Measurements from ENCODE around the gene PADI6. TPM values are rescaled to one million over a fixed set of nuclear protein-coding genes. Genes with fewer than 3 reads are reported as not detected.

PADI6 gene
- total RNA-seq, 1 donor from 2014 or later, result not detected

DNA sequence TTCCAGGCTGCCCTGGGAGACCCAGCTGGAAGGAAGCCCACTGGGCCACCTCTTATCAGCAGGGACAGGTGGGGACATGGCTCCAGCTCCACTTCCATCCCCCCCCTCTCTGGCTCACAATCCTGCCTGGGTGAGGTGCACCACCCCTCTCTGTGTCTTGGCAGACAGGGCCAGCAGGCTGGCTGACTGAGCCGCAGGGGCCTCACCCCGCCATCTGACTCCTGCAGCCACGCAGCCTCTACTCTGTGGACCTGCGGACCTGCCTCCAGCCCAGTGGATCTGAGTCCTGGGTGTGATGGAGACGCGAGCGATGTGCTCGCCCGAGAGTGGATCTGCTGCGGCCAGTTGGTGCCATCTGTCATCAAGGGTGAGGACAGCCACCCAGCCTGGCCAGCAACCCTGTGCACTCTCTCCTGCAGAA is 37.4 kb downstream of the PADI6 start:
- H3K27ac Mint-ChIP-seq (ENCODE audit: unreplicated experiment), result no peak overlapping the region
- no peak overlapping the region for H3K4me3 Mint-ChIP-seq (ENCODE audit: unreplicated experiment)
- H3K27me3 Mint-ChIP-seq (ENCODE audit: unreplicated experiment), result peaks cover 4% of the 10 kb centered on the region
- H3K36me3 Mint-ChIP-seq (ENCODE audit: unreplicated experiment), result peaks cover 4% of the 10 kb centered on the region
- no peak for DNase-seq
- peaks cover 5% of the 10 kb centered on the region for H3K9me3 Mint-ChIP-seq (ENCODE audit: unreplicated experiment)
- H3K4me1 Mint-ChIP-seq (ENCODE audit: low read depth, unreplicated experiment), result peaks cover 12% of the 10 kb centered on the region
- TF ChIP-seq, protein P1, sequence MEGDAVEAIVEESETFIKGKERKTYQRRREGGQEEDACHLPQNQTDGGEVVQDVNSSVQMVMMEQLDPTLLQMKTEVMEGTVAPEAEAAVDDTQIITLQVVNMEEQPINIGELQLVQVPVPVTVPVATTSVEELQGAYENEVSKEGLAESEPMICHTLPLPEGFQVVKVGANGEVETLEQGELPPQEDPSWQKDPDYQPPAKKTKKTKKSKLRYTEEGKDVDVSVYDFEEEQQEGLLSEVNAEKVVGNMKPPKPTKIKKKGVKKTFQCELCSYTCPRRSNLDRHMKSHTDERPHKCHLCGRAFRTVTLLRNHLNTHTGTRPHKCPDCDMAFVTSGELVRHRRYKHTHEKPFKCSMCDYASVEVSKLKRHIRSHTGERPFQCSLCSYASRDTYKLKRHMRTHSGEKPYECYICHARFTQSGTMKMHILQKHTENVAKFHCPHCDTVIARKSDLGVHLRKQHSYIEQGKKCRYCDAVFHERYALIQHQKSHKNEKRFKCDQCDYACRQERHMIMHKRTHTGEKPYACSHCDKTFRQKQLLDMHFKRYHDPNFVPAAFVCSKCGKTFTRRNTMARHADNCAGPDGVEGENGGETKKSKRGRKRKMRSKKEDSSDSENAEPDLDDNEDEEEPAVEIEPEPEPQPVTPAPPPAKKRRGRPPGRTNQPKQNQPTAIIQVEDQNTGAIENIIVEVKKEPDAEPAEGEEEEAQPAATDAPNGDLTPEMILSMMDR (IDR thresholded peaks at IDR 0.05; ENCODE audit: partially characterized antibody, unreplicated experiment), result no peak

DNA sequence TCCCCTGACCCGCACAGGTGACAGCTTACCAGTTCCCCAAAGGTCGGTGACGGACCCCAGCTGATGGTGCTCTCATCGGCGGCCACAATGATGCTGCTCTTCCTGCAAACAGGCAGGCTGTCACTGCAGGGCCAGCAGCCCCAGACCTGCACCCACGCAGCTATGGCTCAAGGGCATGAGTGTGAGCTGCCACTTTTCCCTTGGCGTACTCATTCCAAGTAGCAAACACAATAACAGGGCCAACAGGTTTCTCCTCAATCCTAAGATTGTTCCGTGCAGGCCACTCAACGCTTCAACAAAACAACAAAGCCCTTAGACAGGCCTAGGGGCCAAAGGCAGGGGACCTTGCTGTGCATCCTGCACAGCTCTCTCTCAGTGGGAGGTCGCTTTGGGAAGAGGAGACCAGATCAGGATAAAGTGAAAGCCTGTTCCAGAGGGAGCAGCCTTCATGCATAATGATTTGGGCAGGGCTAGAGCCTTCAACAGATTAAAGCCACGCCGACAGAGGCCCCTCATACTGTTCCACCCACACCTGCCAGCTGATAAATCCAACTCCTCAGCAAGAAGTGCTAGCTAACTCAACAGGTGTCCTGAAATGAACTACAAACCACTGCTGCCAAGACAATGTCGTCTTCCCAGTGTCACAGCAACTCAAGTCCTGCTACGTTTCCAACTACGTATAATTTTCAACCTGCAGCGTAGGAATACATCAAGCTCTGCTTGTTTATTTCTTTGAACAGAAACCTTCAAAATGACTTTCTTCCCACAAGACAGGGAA is 40.3 kb downstream of the PADI6 start:
- peaks cover 7% of the 10 kb centered on the region for H3K27me3 Mint-ChIP-seq (ENCODE audit: unreplicated experiment)
- no peak overlapping the region for H3K4me3 Mint-ChIP-seq (ENCODE audit: unreplicated experiment)
- H3K27ac Mint-ChIP-seq (ENCODE audit: unreplicated experiment), result no peak overlapping the region
- H3K9me3 Mint-ChIP-seq (ENCODE audit: unreplicated experiment), result peaks cover 3% of the 10 kb centered on the region
- DNase-seq, result no peak
- H3K36me3 Mint-ChIP-seq (ENCODE audit: unreplicated experiment), result peaks cover 4% of the 10 kb centered on the region
- TF ChIP-seq, protein P1 (IDR thresholded peaks at IDR 0.05; ENCODE audit: partially characterized antibody, unreplicated experiment), result no peak
- peaks cover 10% of the 10 kb centered on the region for H3K4me1 Mint-ChIP-seq (ENCODE audit: low read depth, unreplicated experiment)

DNA sequence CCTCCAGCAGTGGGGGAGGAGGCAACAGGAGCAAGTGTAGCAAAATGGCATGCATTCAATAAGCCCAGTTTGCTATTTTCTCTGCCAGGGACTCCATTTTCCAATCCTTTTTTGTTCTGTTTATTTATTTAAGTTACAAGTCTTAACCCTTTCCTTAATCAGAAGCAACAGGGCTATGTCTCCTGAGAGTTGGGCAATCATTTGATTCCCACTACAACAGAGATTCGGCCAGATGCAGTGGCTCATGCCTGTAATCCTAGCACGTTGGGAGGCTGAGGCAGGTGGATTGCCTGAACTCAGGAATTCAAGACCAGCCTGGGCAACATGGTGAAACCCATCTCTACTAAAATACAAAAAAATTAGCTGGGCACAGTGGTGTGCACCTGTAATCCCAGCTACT is 42.0 kb downstream of the PADI6 start:
- Mint-ChIP-seq H3K4me1 (ENCODE audit: low read depth, unreplicated experiment) (peaks cover 8% of the 10 kb centered on the region), H3K27me3 (ENCODE audit: unreplicated experiment) (peaks cover 5% of the 10 kb centered on the region), H3K9me3 (ENCODE audit: unreplicated experiment) (peaks cover 2% of the 10 kb centered on the region), H3K4me3 (ENCODE audit: unreplicated experiment) (no peak overlapping the region), H3K27ac (ENCODE audit: unreplicated experiment) (no peak overlapping the region), H3K36me3 (ENCODE audit: unreplicated experiment) (no peaks in the 10 kb centered on the region)
- no peak for DNase-seq
- TF ChIP-seq, protein P1 (IDR thresholded peaks at IDR 0.05; ENCODE audit: partially characterized antibody, unreplicated experiment), result no peak

DNA sequence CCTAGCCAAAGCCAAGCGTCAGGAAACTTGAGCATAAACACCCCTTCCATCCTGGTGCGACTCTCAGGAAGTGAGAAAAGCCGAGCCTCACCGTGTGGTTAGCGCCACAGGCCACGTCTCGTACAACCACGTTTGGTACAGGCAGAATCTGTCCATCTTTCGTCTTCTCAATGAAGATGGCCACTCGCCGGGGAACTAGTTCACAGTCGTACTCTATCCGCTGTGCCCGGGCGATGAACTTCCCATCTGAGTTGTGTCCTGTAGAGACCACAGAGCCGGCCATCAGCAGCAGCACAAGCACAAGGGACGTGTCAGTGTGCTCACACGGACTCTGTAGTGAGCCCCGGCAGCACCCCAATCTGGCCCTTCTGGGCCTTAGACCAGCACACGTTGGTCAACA is 44.4 kb downstream of the PADI6 start:
- Mint-ChIP-seq H3K27me3 (ENCODE audit: unreplicated experiment) (peaks cover 7% of the 10 kb centered on the region), H3K4me3 (ENCODE audit: unreplicated experiment) (no peak overlapping the region), H3K9me3 (ENCODE audit: unreplicated experiment) (peaks cover 2% of the 10 kb centered on the region), H3K4me1 (ENCODE audit: low read depth, unreplicated experiment) (peaks cover 19% of the 10 kb centered on the region), H3K36me3 (ENCODE audit: unreplicated experiment) (no peaks in the 10 kb centered on the region), H3K27ac (ENCODE audit: unreplicated experiment) (peak overlapping the region; percentile 28)
- TF ChIP-seq, protein P1 (IDR thresholded peaks at IDR 0.05; ENCODE audit: partially characterized antibody, unreplicated experiment), result no peak
- DNase-seq, result no peak

DNA sequence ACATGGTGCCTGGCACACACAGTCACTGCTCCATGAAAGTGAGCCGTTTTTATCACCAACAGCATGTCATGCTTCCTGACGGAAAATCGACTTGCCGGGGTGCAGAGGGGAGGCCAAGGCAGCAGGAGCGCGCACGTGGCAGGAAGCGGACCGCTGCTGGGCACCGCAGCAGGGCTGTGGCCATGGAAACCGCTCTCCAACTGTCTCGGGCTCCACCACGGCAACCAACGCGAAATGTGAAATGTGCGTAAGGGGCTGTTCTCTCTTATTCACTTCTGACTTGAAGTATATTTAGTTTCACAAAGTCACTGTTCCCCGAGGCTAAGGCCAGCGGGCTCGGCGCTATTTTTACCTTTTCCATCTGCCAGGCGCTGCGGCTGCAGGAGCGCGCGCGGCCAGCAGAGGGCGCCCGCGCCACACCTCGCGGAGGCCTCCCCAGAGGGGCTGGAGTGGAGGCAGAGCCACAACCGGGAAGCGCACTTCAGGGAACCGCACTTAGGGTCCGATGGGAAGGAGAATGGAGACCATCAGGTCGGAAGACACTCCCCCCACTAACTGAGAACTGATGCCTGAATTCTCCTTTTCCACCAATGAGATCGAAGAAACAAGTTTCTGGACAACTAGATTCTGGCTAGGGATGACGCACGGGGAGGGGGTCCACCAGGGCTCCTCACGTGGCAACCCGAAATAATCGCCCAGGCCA is 47.8 kb downstream of the PADI6 start:
- peaks cover 8% of the 10 kb centered on the region for H3K27me3 Mint-ChIP-seq (ENCODE audit: unreplicated experiment)
- peak overlapping the region; percentile 89 for H3K27ac Mint-ChIP-seq (ENCODE audit: unreplicated experiment)
- H3K4me1 Mint-ChIP-seq (ENCODE audit: low read depth, unreplicated experiment), result peaks cover 27% of the 10 kb centered on the region
- H3K4me3 Mint-ChIP-seq (ENCODE audit: unreplicated experiment), result peak overlapping the region; percentile 35
- peak; percentile 85 for DNase-seq
- peaks cover 5% of the 10 kb centered on the region for H3K9me3 Mint-ChIP-seq (ENCODE audit: unreplicated experiment)
- no peaks in the 10 kb centered on the region for H3K36me3 Mint-ChIP-seq (ENCODE audit: unreplicated experiment)
- TF ChIP-seq, protein P1 (IDR thresholded peaks at IDR 0.05; ENCODE audit: partially characterized antibody, unreplicated experiment), result peak; percentile 99

Data from glutamatergic neuron (in vitro differentiated cells).